Mesenchymal stem cell (in vitro differentiated cells and primary cell): ENCODE measurements around the gene SNED1.
A peak's percentile ranks its signal among the peaks of the same experiment; 100 is the strongest.

ENCODE experiments used
- DNase-seq: peaks from one replicate; pipeline ENCODE4 v3.0.0-alpha.2; 2013
- H2AFZ ChIP-seq: one replicate; pipeline ENCODE4 v1.6.1; 2013; ENCODE audit warnings: low read depth, mild to moderate bottlenecking, control low read depth, inconsistent platforms, low read length, moderate library complexity
- H2AK5ac ChIP-seq: 2 replicates; pipeline ENCODE4 v1.6.1; 2013; ENCODE audit warnings: low read length, moderate library complexity, mild to moderate bottlenecking, inconsistent platforms; ENCODE audit not compliant: severe bottlenecking
- H2BK120ac ChIP-seq: one replicate; pipeline ENCODE4 v1.6.1; 2013; ENCODE audit warnings: low read depth, mild to moderate bottlenecking, inconsistent platforms, low read length, moderate library complexity
- H2BK12ac ChIP-seq, 2 experiments: one replicate each; pipeline ENCODE4 v1.6.1; 2013; ENCODE audit warnings: inconsistent platforms in 2 of 2, low read length in 2 of 2, mild to moderate bottlenecking in 2 of 2, moderate library complexity in 2 of 2, control low read depth in 1 of 2
- H2BK15ac ChIP-seq: one replicate; pipeline ENCODE4 v1.6.1; 2013; ENCODE audit warnings: mild to moderate bottlenecking, low read depth, inconsistent platforms; ENCODE audit not compliant: poor library complexity, severe bottlenecking
- H2BK5ac ChIP-seq: 2 replicates; pipeline ENCODE4 v1.6.1; 2013; ENCODE audit warnings: low read depth, mild to moderate bottlenecking, low read length, control low read depth, inconsistent platforms; ENCODE audit not compliant: poor library complexity, severe bottlenecking
- H3K14ac ChIP-seq, 2 experiments: one replicate each; pipeline ENCODE4 v1.6.1; 2013; ENCODE audit warnings: inconsistent platforms in 2 of 2, low read length in 2 of 2, control low read depth in 1 of 2, mild to moderate bottlenecking in 1 of 2, moderate library complexity in 1 of 2
- H3K18ac ChIP-seq, 2 experiments: one replicate each; pipeline ENCODE4 v1.6.1; 2013; ENCODE audit warnings: inconsistent platforms in 2 of 2, low read length in 2 of 2, control low read depth in 1 of 2, low read depth in 1 of 2, mild to moderate bottlenecking in 1 of 2
- H3K23ac ChIP-seq, 2 experiments: one replicate each; pipeline ENCODE4 v1.6.1; 2013; ENCODE audit warnings: inconsistent platforms in 2 of 2, low read length in 2 of 2, mild to moderate bottlenecking in 2 of 2, moderate library complexity in 2 of 2, control low read depth in 1 of 2
- H3K27ac ChIP-seq: 2 replicates; pipeline ENCODE4 v1.5.1; 2013; ENCODE audit warnings: mild to moderate bottlenecking, moderate library complexity, low read length, control low read depth, inconsistent platforms; ENCODE audit not compliant: poor library complexity, severe bottlenecking
- H3K27me3 ChIP-seq, 2 experiments: 2 replicates each; pipeline versions ENCODE4 v1.6.1 to v1.7.0; 2013; ENCODE audit warnings: low read length in 2 of 2, mild to moderate bottlenecking in 2 of 2, moderate library complexity in 2 of 2, control low read depth in 1 of 2, inconsistent platforms in 1 of 2; ENCODE audit not compliant: control insufficient read depth in 1 of 2, insufficient read depth in 1 of 2
- H3K36me3 ChIP-seq, 2 experiments: 2 replicates each; pipeline versions ENCODE4 v1.6.1 to v1.7.0; 2013; ENCODE audit warnings: low read length in 2 of 2, control low read depth in 1 of 2, inconsistent platforms in 1 of 2, low read depth in 1 of 2, mild to moderate bottlenecking in 1 of 2; ENCODE audit not compliant: insufficient read depth in 2 of 2, control insufficient read depth in 1 of 2
- H3K4ac ChIP-seq, 2 experiments: one replicate each; pipeline ENCODE4 v1.6.1; 2013; ENCODE audit warnings: inconsistent platforms in 2 of 2, low read length in 2 of 2, mild to moderate bottlenecking in 2 of 2, moderate library complexity in 2 of 2, control low read depth in 1 of 2, low read depth in 1 of 2
- H3K4me1 ChIP-seq: 2 replicates; pipeline ENCODE4 v1.6.1; 2013; ENCODE audit warnings: low read depth, low read length, control low read depth; ENCODE audit not compliant: control insufficient read depth, insufficient read depth
- H3K4me2 ChIP-seq: 2 replicates; pipeline ENCODE4 v1.6.1; 2013; ENCODE audit warnings: low read length, mild to moderate bottlenecking, inconsistent platforms; ENCODE audit not compliant: poor library complexity, severe bottlenecking
- H3K4me3 ChIP-seq, 2 experiments: 2 replicates each; pipeline versions ENCODE4 v1.5.1 to v1.7.0; 2013; ENCODE audit warnings: low read length in 2 of 2, mild to moderate bottlenecking in 2 of 2, control low read depth in 1 of 2, low read depth in 1 of 2; ENCODE audit not compliant: insufficient read depth in 1 of 2
- H3K79me1 ChIP-seq: replicated peaks from 2 replicates; pipeline ENCODE4 v1.6.1; 2013; ENCODE audit warnings: mild to moderate bottlenecking, control low read depth, low read length, inconsistent platforms; ENCODE audit not compliant: poor library complexity, severe bottlenecking
- H3K9ac ChIP-seq: 2 replicates; pipeline ENCODE4 v1.7.0; 2013; ENCODE audit warnings: mild to moderate bottlenecking, low read length, moderate library complexity
- H3K9me3 ChIP-seq: 2 replicates; pipeline ENCODE4 v1.7.0; 2013; ENCODE audit warnings: mild to moderate bottlenecking, low read length; ENCODE audit not compliant: control insufficient read depth
- H4K8ac ChIP-seq: one replicate; pipeline ENCODE4 v1.6.1; 2013; ENCODE audit warnings: inconsistent platforms, mild to moderate bottlenecking, low read length, moderate library complexity
- H4K91ac ChIP-seq: one replicate; pipeline ENCODE4 v1.6.1; 2013; ENCODE audit warnings: mild to moderate bottlenecking, low read length, inconsistent platforms
- WGBS: methylation state at CpG from one replicate; pipeline ENCODE4 v1.1.7; 2013; ENCODE audit warnings: mixed read lengths; 5-methylcytosine and 5-hydroxymethylcytosine counted together

The SNED1 gene

GRCh38 chr2:241003830-241004564 lies 5.6 kb downstream of the SNED1 start:
- H3K27me3 ChIP-seq = peaks cover 0 to 10% of the 10 kb centered on the region in 2 experiments
- H3K4me3 ChIP-seq = peak overlapping the region in 1 of 2 experiments; percentile 50
- no peak overlapping the region for H3K9ac ChIP-seq
- no peak overlapping the region for H3K23ac ChIP-seq
- H3K18ac ChIP-seq = no peak overlapping the region
- no peak overlapping the region for H3K27ac ChIP-seq
- H3K4me2 ChIP-seq = no peak overlapping the region
- peak overlapping the region in 1 of 2 experiments; percentile 19 for H3K4ac ChIP-seq
- H3K14ac ChIP-seq = no peak overlapping the region
- DNase-seq = no peak
- no peak overlapping the region for H2BK120ac ChIP-seq
- H3K79me1 ChIP-seq = no peaks in the 10 kb centered on the region
- H2AK5ac ChIP-seq = no peak overlapping the region
- peaks cover 33% of the 10 kb centered on the region for H3K9me3 ChIP-seq
- peaks cover 12 to 92% of the 10 kb centered on the region in 2 experiments for H3K36me3 ChIP-seq
- WGBS = 88% methylated on average over 1 of the region's 1 CpG
- no peak overlapping the region for H4K91ac ChIP-seq
- H2BK15ac ChIP-seq = no peak overlapping the region
- H2BK5ac ChIP-seq = no peak overlapping the region
- H3K4me1 ChIP-seq = peaks cover 12% of the 10 kb centered on the region
- no peak overlapping the region for H2AFZ ChIP-seq
- no peak overlapping the region for H2BK12ac ChIP-seq
- H4K8ac ChIP-seq = no peak overlapping the region

GRCh38 chr2:241005569-241005968 lies 7.2 kb downstream of the SNED1 start:
- Histone ChIP-seq H4K91ac (no peak overlapping the region), H4K8ac (no peak overlapping the region), H3K9me3 (peaks cover 33% of the 10 kb centered on the region), H3K27me3 (no peaks in the 10 kb centered on the region), H3K9ac (no peak overlapping the region), H2BK120ac (no peak overlapping the region), H3K4ac (no peak overlapping the region), H2AFZ (no peak overlapping the region), H2AK5ac (no peak overlapping the region), H2BK12ac (no peak overlapping the region), H3K4me2 (no peak overlapping the region), H3K23ac (no peak overlapping the region), H3K79me1 (no peaks in the 10 kb centered on the region), H3K36me3 (peaks cover 6 to 87% of the 10 kb centered on the region in 2 experiments), H3K27ac (no peak overlapping the region), H3K4me3 (peak overlapping the region in 1 of 2 experiments; percentile 39), H2BK5ac (no peak overlapping the region), H3K18ac (no peak overlapping the region), H3K4me1 (peaks cover 18% of the 10 kb centered on the region), H3K14ac (no peak overlapping the region), H2BK15ac (no peak overlapping the region)
- no peak for DNase-seq
- no CpG with 5 or more reads among the region's 2 CpGs for WGBS

- no peak overlapping the region for H2AFZ ChIP-seq
- 90% methylated on average over 2 of the region's 3 CpGs for WGBS
These were observed 8.0 kb downstream of the SNED1 start for GRCh38 chr2:241006412-241006811.

GRCh38 chr2:241007111-241007510 lies 8.7 kb downstream of the SNED1 start:
- Histone ChIP-seq H2AFZ (no peak overlapping the region), H2BK5ac (no peak overlapping the region), H3K9ac (no peak overlapping the region), H2BK15ac (no peak overlapping the region), H3K4ac (no peak overlapping the region), H3K23ac (no peak overlapping the region), H4K8ac (no peak overlapping the region), H3K9me3 (peaks cover 33% of the 10 kb centered on the region), H3K27me3 (no peaks in the 10 kb centered on the region), H3K36me3 (peaks cover 6 to 81% of the 10 kb centered on the region in 2 experiments), H3K79me1 (no peaks in the 10 kb centered on the region), H4K91ac (no peak overlapping the region), H3K18ac (no peak overlapping the region), H3K27ac (no peak overlapping the region), H3K4me2 (no peak overlapping the region), H3K4me1 (peaks cover 26% of the 10 kb centered on the region), H3K4me3 (peak overlapping the region in 1 of 2 experiments; percentile 5), H2AK5ac (no peak overlapping the region), H3K14ac (no peak overlapping the region), H2BK120ac (no peak overlapping the region), H2BK12ac (no peak overlapping the region)
- DNase-seq = no peak
- 86% methylated on average over 7 of the region's 7 CpGs for WGBS

More at GRCh38 chr2:241006412-241006811, 8.0 kb downstream of the SNED1 start:
- H3K14ac ChIP-seq = no peak overlapping the region
- no peak overlapping the region for H4K91ac ChIP-seq
- H3K4me2 ChIP-seq = no peak overlapping the region
- no peak overlapping the region for H4K8ac ChIP-seq
- H3K36me3 ChIP-seq = peaks cover 6 to 82% of the 10 kb centered on the region in 2 experiments
- H2BK5ac ChIP-seq = no peak overlapping the region
- DNase-seq = no peak
- no peak overlapping the region for H2BK120ac ChIP-seq
- no peaks in the 10 kb centered on the region for H3K79me1 ChIP-seq
- H2BK12ac ChIP-seq = no peak overlapping the region
- H3K27me3 ChIP-seq = no peaks in the 10 kb centered on the region
- no peak overlapping the region for H3K23ac ChIP-seq
- peaks cover 33% of the 10 kb centered on the region for H3K9me3 ChIP-seq
- H3K4ac ChIP-seq = no peak overlapping the region
- H3K27ac ChIP-seq = no peak overlapping the region
- H2BK15ac ChIP-seq = no peak overlapping the region
- H3K4me3 ChIP-seq = peak overlapping the region in 1 of 2 experiments; percentile 5
- H2AK5ac ChIP-seq = no peak overlapping the region
- H3K9ac ChIP-seq = no peak overlapping the region
- H3K4me1 ChIP-seq = peaks cover 23% of the 10 kb centered on the region
- no peak overlapping the region for H3K18ac ChIP-seq
